IPS-NIHi11 (cell line): Measurements from ENCODE around the gene RNU5B-1.
"Not testable (repeated sequence)": the region's sequence is repeated elsewhere in the genome, so short reads cannot be mapped to it uniquely, and the experiment has no call there.

Experiments
- DNase-seq: peaks from one replicate; pipeline ENCODE4 v3.0.0; 2012; ENCODE audit warnings: mixed read lengths, low spot score

RNU5B-1 gene

GRCh38 chr15:65343374-65343981 is 39.0 kb downstream of the RNU5B-1 start:
- DNase-seq = peak; percentile 8

GRCh38 chr15:65344214-65344913 is 39.9 kb downstream of the RNU5B-1 start:
- DNase-seq = peak; percentile 29

GRCh38 chr15:65344914-65345275 is 40.4 kb downstream of the RNU5B-1 start:
- DNase-seq = no peak

GRCh38 chr15:65346856-65347598 is 42.5 kb downstream of the RNU5B-1 start:
- no peak for DNase-seq

GRCh38 chr15:65347756-65348155 is 43.3 kb downstream of the RNU5B-1 start:
- DNase-seq = not testable (repeated sequence)

- DNase-seq = no peak
Observed at GRCh38 chr15:65349338-65349737, 44.9 kb downstream of the RNU5B-1 start.

- DNase-seq = not testable (repeated sequence)
Observed at GRCh38 chr15:65351972-65352371, 47.5 kb downstream of the RNU5B-1 start.
